ENCODE data around the gene WASF3.

GRCh38 chr13:26656919-26657318 is 99.4 kb downstream of the WASF3 start:
- no peak; the same call in 1 of the 2 replicates for TF ChIP-seq CTCF (conservative IDR thresholded peaks at IDR 0.05)
- no peak for TF ChIP-seq EZH2 (IDR thresholded peaks at IDR 0.05; ENCODE audit: low read depth)
